Measurements from ENCODE around the gene CACNG6.

CACNG6 gene

GRCh38 chr19:53992815-53993214 is 1.4 kb downstream of the CACNG6 start:
- Histone ChIP-seq H3K4me3 (no peak overlapping the region), H3K27ac (no peak overlapping the region)

- Histone ChIP-seq H3K27ac (no peak overlapping the region), H3K4me3 (no peak overlapping the region)
Observed at GRCh38 chr19:53993448-53993847, 2.0 kb downstream of the CACNG6 start.

- no peak overlapping the region for H3K4me3 ChIP-seq
- H3K27ac ChIP-seq, result no peak overlapping the region
Observed at GRCh38 chr19:53994811-53995210, 3.4 kb downstream of the CACNG6 start.

- no peak overlapping the region for H3K27ac ChIP-seq
- no peak overlapping the region for H3K4me3 ChIP-seq
Observed at GRCh38 chr19:53998223-53998622, 6.8 kb downstream of the CACNG6 start.

GRCh38 chr19:53999694-54000093 is 8.3 kb downstream of the CACNG6 start:
- no peak overlapping the region for H3K27ac ChIP-seq

GRCh38 chr19:54001496-54001895 is 10.1 kb downstream of the CACNG6 start:
- Histone ChIP-seq H3K4me3 (no peak overlapping the region), H3K27ac (no peak overlapping the region)

More at GRCh38 chr19:53999694-54000093, 8.3 kb downstream of the CACNG6 start:
- H3K4me3 ChIP-seq, result no peak overlapping the region

- no peak overlapping the region for H3K4me3 ChIP-seq
- H3K27ac ChIP-seq, result no peak overlapping the region
Observed at GRCh38 chr19:54002495-54003315, 11.3 kb downstream of the CACNG6 start.

- H3K27ac ChIP-seq, result no peak overlapping the region
- H3K4me3 ChIP-seq, result no peak overlapping the region
Observed at GRCh38 chr19:54009440-54009839, 18.0 kb downstream of the CACNG6 start.

- no peak overlapping the region for H3K4me3 ChIP-seq
- H3K27ac ChIP-seq, result no peak overlapping the region
Observed at GRCh38 chr19:54010474-54010873, 19.0 kb downstream of the CACNG6 start.

GRCh38 chr19:54011507-54012211 is 20.2 kb downstream of the CACNG6 start:
- no peak overlapping the region for H3K4me3 ChIP-seq

GRCh38 chr19:54013866-54014265 is 22.4 kb downstream of the CACNG6 start:
- no peak overlapping the region for H3K4me3 ChIP-seq

More at GRCh38 chr19:54011507-54012211, 20.2 kb downstream of the CACNG6 start:
- no peak overlapping the region for H3K27ac ChIP-seq

GRCh38 chr19:54014920-54015560 is 23.6 kb downstream of the CACNG6 start:
- H3K4me3 ChIP-seq, result no peak overlapping the region
- no peak overlapping the region for H3K27ac ChIP-seq

More at GRCh38 chr19:54013866-54014265, 22.4 kb downstream of the CACNG6 start:
- H3K27ac ChIP-seq, result no peak overlapping the region

GRCh38 chr19:54017261-54017660 is 25.8 kb downstream of the CACNG6 start:
- Histone ChIP-seq H3K27ac (no peak overlapping the region), H3K4me3 (no peak overlapping the region)

GRCh38 chr19:54021363-54021762 is 29.9 kb downstream of the CACNG6 start:
- no peak overlapping the region for H3K27ac ChIP-seq
- H3K4me3 ChIP-seq, result no peak overlapping the region

GRCh38 chr19:54021932-54022331 is 30.5 kb downstream of the CACNG6 start:
- no peak overlapping the region for H3K27ac ChIP-seq

GRCh38 chr19:54023191-54023590 is 31.8 kb downstream of the CACNG6 start:
- H3K4me3 ChIP-seq, result no peak overlapping the region
- no peak overlapping the region for H3K27ac ChIP-seq

More at GRCh38 chr19:54021932-54022331, 30.5 kb downstream of the CACNG6 start:
- no peak overlapping the region for H3K4me3 ChIP-seq

GRCh38 chr19:54024660-54025059 is 33.2 kb downstream of the CACNG6 start:
- no peak overlapping the region for H3K4me3 ChIP-seq
- no peak overlapping the region for H3K27ac ChIP-seq

GRCh38 chr19:54026656-54027055 is 35.2 kb downstream of the CACNG6 start:
- Histone ChIP-seq H3K27ac (no peak overlapping the region), H3K4me3 (no peak overlapping the region)

- Histone ChIP-seq H3K27ac (no peak overlapping the region), H3K4me3 (no peak overlapping the region)
Observed at GRCh38 chr19:54029301-54029700, 37.9 kb downstream of the CACNG6 start.

- H3K4me3 ChIP-seq, result no peak overlapping the region
- no peak overlapping the region for H3K27ac ChIP-seq
Observed at GRCh38 chr19:54029930-54030490, 38.6 kb downstream of the CACNG6 start.
